ENCODE data around the gene INPP4B.
"Not testable (repeated sequence)": the region's sequence is repeated elsewhere in the genome, so short reads cannot be mapped to it uniquely, and the experiment has no call there.

Gene INPP4B

DNA sequence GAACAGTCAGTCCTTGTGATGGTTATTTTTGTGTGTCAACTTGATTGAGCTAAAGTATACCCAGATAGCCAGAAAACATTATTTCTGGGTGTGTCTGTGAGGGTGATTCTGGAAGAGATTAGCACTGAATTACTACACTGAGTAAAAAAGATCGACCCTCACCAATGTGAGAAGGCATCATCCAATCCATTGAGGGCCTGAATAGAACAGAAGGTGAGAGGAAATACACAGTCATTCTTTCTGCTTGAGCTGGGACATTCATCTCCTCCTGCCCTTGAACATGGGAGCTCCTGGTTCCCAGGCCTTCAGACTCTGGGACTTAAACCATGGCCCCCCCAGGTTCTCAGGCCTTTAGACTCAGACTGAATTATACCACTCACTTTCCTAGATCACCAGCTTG is 22.3 kb downstream of the INPP4B start:
- DNase-seq = no peak

DNA sequence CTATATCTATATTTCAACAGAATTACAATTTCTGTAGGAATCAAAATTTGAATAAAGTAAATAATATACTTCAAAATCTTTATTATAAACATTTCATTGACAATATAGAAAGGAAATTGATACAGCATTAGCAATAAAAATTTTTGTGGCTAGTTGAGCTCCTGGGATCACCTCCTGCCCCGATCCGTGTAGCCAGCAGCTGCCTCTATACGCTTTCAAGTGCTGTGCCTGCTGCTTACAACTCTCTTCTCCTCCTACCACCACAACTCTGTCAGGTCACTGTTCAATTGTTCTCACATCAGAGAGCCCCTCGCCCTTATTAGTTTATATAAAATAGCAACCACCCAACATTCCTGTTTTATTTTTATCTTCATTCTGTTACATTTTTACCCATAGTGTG is 27.6 kb downstream of the INPP4B start:
- DNase-seq = no peak

DNA sequence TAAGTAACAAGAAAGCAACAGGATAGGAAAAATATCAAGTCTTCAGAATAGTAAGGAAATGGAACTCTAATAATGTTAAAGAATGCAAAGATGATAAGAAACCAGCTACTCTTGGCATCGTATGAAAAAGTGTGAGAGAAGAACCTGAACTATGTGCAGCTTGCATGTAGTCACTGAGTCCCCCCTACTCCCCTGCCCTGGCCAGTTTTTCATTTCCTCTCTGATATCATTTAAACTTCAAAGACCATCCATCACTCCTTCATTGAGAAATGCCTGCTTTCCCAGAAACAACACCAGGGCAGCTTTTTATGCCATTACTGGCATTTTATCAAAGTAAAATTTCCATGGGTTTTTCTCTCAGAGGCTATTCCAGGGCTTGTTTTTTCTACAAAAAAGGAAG is 28.1 kb downstream of the INPP4B start:
- DNase-seq = peak; percentile 27

DNA sequence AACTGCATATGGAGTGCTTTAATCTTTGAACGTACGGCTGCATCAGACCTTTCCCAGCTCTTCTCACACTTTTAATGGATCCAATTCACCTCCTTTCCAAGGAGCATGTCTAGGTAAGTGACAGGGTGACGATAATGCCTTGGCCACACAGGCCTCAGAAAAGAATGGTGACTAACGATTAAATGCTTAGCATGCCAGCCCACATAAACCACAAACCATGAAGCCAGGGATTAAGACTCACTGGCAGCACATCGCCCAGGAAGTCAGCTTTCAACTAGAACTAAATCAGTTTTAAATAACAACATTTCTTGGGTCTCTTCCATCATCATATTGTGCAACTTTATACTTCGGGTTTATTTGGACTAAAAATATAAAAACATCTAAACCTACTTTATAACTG is 28.7 kb downstream of the INPP4B start:
- peak; percentile 87 for DNase-seq

DNA sequence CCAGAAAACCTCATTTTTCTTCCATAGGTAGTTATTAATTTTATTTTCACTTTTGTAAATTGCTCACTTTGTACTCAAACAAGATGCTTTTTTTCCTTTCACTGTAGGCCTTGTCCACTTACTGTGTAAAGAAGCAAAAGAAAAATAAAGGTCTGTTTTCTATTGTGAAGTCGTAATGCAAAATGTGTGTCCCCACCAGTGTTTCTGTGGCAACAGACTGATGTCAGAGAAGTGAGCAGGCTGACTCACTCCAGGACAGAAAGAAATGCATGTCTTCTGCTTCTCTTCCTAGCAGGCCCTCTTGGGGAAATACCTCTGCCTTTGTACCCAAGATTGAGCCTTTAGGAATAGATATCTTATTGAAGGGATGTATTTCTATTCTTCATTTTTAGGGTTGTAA is 30.3 kb downstream of the INPP4B start:
- DNase-seq = peak; percentile 57

DNA sequence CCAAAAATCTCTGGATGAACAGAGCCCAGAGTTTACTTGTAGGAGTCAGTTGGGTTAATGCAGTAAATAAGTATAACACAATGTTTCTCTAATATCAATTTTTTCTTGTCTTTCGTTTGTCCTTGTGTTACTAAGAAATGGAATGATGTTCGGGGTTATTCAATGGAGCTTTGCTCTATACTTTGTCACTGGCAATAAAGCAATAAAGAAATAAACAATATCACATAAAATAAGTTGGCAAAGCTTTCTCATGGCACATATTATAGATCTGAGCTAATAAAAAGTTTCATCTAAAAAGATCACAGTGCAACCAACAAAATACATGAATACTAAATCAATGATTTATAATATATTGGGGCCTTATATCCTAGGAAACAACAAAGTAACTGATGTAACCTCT is 32.7 kb downstream of the INPP4B start:
- no peak for DNase-seq

DNA sequence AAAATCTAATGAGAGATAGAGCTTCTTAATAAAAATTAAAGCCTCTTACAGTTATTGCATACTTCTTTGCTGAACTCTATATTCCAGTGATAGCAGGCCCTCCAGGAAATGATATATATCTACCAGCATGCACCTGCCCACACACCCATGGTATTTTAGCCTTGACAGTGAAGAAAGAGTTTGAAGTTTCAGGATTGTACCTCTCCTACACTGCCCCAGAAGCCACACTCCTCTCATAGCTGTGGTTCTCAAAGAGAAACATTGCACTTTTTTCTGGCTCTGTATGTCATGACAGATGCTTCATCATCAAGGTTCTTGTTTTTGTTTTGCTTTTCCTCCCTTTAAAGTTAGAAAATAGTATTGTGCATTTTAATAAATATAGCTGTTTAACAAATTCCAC is 34.0 kb downstream of the INPP4B start:
- no peak for DNase-seq

DNA sequence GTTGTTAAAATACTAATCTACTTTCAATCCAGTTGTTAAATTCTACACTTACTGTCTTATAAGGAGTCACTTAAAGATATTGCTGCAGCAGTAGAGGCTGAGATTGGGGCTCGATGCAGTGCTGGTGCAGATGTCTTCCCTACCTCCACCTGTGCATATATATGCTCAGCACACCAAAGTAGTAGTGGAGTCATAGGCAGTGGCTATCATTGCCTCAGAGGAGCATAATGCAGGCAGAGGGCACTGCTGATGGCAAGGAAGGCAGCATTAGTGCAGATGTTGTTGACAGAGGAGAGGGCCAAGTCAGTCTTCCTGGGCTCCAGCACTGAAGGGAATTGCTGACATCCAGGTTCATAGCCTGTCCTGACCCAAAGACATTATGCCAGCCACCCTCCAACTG is 35.1 kb downstream of the INPP4B start:
- DNase-seq = no peak

DNA sequence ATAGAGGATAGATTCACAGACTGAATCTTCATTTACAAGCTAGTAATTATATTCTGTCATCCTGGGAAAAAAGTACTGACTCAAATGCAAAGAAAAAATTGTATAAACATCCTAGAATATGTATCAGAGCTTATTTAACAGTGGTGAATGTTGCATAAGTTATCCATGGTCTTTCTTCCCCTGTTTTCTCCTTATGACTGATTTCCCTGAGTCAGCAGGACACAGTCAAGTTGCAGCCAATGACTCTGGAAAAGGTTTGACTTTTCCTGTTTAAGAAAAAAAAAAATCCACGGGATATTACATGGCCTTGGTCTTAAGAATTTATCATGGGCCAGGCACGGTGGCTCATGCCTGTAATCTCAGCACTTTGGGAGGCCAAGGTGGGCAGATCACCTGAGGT is 36.5 kb downstream of the INPP4B start:
- no peak for DNase-seq

DNA sequence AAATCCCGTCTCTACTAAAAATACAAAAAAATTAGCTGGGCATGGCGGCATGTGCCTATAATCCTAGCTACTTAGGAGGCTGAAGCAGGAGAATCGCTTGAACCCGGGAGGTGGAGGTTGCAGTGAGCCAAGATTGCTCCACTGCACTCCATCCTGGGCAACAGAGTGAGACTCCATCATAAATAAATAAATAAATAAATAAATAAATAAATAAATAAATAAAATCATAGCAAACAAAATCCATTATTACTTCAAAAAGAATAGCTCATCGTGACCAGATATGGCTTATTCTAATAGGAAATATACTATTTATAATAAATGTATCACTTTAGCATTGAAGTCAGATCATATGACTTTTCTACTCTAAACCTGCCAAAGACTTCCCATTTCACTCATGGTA is 42.2 kb downstream of the INPP4B start:
- DNase-seq = not testable (repeated sequence)

DNA sequence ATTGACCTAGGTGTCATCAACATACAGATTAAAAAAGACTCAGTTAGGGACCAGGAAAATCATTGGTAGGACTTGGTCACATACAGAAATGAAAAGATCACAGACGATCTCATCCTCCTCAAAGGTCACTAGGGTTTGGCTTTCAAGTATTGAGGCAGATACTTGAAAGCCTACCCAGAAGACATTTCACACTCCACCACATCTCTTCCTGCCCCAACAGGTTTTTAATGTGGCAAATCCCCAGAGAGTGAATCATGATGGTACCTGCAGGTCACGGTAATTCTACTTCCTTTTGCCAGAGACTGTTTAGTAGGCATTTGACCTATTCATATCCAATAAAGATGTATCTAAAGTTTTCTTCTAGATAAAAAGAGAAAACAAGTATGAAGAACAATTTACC is 44.1 kb downstream of the INPP4B start:
- DNase-seq = no peak

DNA sequence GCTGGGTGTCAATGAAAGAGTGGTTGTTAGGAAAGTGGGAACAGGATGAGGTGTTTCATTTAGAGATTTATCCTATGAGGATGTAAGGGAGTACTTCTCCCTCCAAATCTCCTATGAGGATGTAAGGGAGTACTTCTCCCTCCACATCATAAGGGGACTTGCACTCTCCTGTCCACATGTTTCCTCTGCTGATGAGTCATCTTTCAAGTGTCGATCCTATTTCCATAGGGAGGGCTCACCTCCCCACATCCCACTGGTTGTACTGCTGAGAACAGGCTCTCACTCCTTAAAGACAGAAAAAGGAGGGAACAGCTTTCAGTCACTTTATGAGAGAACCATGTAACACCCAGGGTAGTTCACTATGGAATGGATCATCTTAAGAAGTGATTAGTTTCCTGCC is 65.0 kb downstream of the INPP4B start:
- DNase-seq = no peak

DNA sequence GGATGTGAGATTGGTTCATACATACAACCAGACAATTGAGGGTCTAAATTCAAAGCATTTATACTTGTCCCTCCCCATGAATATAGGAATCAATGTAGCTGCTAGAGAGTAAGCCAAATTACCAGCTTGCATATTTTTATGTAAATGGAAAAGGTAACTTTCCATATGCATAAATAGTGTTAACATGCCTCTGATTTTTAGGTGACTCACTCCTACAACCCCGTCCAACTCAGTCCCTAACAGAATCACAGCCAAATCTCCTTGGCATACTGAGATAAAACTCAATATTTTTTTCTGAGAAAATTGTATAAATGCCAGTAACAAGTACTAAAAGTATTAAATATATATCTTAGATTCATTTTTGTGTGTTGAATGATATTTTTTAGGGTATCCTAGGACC is 67.2 kb downstream of the INPP4B start:
- DNase-seq = no peak

DNA sequence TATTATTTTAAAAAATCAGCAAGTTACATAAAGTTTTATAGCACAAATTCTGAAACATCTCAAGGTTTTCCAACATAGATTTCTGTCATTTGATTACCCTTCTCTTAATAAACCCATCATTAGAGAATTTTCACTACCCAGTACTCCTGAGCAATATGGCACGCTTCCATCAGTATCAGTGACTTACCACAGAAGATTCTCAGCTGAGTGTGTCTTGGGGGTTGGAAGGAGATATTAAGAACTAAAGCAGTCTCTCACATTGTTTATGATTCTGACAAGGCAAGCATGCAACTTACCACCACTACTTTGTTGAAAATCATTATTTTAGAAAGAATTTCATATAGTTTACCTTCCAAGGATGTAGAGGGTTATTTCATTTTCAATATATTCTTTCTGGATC is 67.7 kb downstream of the INPP4B start:
- DNase-seq = no peak

DNA sequence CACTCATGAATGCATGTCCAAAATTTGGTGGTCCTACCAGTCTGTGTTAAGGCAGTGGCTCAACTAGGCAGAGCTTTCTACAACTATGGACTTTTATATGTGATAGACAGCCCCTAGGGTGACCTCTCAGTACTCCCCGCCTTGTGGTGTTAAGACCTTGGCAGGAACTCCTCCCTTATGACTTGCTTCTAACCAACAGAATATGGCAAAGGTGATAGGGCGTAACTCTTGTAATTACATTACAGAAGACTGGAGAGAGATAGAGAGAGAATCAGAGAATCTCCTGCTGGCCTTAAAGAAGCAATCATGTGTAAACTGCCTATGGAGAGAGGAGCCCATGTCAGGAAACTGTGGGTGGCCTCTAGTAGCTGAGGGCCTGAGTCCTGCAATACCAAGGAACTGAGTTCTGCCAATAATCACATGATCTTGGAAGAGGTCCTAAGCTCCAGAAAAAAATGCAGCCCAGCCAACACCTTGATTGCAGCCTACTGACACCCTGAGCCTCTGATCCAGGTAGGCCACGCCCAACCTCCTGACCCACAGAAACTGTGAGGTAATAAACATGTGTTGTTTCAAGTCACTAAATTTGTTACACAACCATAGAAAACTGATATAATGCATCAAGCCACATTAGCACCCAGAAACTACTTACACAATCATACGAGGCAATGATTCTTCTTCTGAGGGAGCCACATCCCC is 68.9 kb downstream of the INPP4B start:
- DNase-seq = peak; percentile 33

DNA sequence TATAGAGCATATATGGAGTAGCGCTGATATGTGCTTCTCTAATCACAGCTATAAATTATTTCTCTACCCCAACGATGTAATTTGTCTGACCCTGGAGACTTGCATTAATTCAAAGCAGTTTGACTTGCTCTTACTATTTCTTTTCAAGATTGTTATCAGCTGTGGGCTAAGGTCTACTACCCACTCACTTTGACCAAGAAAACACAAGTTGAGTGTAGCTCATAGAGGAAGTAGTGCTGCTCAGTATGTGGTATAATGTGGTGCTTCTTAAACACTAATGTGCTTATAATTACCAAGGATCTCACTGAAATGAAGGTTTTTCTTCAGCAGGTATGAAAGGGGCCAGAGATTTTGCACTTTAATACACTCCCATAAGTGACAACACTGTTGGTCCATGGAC is 70.1 kb downstream of the INPP4B start:
- peak; percentile 33 for DNase-seq

DNA sequence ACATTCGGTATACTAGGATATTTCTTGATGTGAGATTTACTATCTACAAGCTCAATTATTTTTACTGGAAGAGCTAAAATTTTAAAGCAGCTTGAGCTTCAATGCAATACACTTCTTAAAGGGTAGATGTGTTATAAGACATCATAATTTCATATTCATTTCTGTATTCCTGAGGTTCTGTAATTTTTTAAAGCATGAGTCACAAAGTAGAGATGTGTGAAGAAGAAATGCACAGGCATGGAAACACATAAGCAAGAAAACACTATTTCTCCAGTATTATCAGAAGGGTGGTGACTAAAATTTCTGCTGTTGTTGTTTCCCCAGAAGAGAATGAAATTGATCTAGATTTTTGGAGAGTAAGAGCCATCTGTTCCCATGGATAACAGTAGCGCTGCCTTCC is 72.6 kb downstream of the INPP4B start:
- no peak for DNase-seq

DNA sequence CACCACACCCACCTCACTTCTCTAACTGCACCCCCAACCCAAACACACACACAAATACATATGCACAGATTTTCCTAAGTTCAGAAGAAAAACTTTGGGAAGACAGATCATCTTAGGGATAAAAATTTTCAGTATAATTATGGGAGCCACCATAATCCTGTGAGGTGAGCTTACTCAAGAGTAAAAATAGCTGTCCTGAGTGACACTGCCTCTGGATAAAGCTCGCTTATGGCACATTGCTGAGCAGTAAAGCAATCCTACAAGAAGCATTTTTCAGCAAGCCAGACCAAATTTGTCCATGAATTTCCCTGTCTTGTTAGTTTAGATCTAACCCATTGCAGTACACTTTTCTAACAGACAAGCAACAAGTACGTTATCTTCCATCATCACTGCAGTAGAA is 83.8 kb downstream of the INPP4B start:
- DNase-seq = no peak

DNA sequence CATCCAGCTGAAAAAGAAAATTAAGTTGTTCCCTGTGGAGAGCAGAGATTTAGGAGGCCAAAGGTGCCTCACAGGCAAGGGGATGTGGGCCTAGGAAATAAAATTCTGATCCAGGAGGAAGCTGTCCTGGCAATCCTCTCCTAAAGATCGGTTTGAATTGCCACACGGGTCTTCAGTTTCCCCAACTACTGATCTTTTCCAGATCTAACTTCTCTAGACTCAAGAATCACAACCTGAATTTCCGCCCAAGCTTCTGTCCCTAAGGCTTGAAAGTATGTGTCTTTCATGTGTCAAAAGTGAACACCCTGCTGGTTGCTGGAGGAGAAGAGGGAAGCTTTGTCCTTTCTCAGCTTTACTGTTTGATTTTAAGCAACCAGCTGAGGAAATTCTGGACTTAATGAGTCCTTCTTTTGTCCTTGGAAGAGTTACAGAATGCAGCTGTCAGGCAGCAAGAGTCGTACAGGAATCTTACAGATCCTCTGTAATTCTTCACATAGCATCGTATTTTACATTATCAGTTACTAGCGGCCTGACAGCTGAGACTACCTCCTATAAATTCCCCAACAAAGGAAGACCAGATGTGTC is 93.8 kb downstream of the INPP4B start:
- no peak for DNase-seq

DNA sequence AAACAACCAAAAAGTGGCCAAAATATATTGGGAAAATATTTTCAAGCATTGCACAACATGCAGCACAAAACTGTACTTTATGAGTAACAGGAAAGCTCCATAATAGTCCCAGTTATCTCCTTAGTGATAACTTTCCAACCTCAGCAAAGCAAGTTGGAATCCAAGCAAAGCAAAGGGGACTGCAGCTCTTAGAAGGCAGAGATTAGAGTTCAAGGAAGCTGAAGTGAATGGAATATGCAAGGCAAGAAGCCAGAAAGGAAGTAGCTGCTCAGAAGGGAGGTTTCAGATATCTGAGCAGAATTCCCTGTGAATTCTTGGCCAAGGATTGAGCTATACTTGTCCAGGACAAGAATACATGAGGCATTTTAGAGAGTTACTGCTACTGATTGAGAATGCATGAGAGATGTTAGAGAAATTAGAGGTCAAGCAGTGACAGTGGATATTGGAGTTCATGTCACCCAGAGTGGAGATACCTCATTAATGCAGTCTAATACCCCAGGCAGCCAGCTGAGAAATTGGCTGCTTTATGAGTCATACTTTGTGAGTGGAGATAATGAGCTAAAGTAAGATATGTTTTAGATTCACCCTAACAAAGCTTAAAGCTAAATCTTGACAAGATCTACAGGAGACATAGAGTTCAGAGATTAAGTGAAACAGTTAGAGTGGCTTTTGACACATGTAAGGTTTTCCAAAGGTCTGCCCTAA is 102.8 kb downstream of the INPP4B start:
- DNase-seq = no peak

DNA sequence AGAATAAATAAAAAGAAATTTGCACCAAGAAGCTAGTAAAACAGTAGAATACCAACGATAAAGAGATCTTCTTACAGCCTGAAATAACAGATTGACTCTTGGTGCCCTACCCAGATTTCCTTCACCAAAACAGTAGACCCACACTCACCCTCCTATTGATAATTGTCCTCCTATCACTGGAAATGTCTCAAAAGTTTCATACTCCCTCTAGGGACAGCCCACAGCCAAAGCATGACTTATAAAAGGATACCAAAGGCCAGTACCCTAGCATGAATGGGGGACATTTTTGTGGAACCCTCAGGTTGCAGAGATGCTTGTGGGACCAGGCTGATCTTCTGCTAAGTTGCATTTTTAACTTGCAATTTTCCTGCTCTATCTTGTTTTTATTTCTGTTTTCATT is 104.1 kb downstream of the INPP4B start:
- peak; percentile 14 for DNase-seq

DNA sequence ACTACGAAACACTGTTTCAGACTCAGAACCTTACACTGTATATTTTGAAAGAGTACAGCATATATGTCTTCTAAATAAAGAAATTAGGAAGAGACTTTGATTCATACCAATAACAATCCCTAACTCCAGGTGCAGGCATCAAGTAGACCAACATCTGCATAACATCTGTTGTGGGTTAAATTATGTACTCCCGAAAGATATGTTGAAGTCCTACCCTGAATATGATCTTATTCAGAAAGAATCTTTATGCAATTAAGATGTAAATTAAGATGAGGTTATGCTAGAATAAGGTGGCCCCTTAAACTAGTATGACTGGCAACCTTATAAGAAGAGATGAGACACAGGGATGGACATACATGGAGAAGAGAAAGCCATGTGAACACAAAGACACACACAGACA is 117.9 kb downstream of the INPP4B start:
- DNase-seq = no peak

DNA sequence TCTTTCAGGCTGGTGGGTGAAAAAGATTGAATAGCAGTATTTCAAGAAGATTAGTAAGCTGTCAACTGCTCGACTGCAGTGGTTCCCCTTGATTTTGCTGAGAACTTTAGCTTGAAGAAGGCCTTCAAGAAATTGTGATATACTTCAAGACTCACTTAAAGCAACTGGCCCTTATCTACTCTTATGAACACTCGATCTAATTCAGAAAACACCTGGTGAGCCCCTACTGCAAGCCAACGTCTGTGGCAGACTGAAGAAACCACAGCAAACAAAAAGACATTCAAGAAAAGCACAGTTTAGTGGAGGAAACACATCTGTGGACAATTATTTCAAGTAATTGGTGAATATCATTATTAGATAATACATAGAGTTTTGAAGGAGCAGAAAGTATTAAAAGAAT is 119.0 kb downstream of the INPP4B start:
- DNase-seq = no peak

DNA sequence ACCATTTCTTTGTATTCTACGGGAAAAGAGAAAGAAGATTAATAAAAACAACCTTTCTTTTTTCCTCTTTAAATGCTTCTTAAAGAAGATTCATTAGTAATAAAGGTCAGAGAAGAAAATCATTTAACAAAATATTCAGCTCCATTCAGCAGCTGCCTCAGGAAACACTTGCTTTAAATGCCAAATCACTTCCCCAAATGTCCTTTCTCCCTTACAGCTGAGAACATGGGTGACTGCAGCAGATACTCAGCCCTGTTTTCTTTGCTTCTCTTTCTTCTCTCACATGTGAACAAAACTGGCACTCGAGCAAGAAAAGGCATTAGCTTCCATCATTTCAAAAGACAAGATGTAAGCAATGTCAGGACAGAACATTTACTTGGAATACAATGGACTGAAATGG is 120.2 kb downstream of the INPP4B start:
- DNase-seq = no peak

DNA sequence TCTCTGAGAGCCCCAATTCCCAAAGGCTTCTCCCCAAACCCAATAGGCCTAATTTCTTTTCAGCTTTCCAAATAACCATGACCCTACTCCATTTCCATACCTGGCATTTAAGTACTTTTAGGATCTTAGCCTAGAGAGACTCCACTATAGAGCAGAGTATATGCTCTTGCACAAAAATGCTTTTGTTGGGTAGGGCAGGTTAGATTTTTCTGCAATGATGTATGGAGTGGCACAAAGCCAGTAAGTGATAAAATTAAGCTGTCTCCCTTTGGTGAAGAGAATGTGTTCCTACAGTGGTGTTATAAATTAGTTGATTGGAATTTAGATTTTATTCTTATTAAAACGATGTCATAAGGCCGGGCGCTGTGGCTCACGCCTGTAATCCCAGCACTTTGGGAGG is 124.9 kb downstream of the INPP4B start:
- DNase-seq = no peak
